Measurements from ENCODE around the gene TFDP1. TPM values are rescaled to one million over a fixed set of nuclear protein-coding genes. Genes with fewer than 3 reads are reported as not detected.

The TFDP1 gene
- total RNA-seq, 1 donor from 2014 or later, result 49.4 TPM

GRCh38 chr13:113633485-113633873, 48.9 kb downstream of the TFDP1 start:
- H3K79me2 ChIP-seq (ENCODE audit: insufficient read depth, low read length), result peaks cover 34% of the 10 kb centered on the region

GRCh38 chr13:113634279-113635047, 49.9 kb downstream of the TFDP1 start:
- no peak overlapping the region for H3K9ac ChIP-seq (ENCODE audit: low read length)
- no peak overlapping the region for H3K4me3 ChIP-seq (ENCODE audit: insufficient read depth, low read depth, low read length)

More at GRCh38 chr13:113633485-113633873, 48.9 kb downstream of the TFDP1 start:
- no peak for FAIRE-seq
- H3K9me3 ChIP-seq (ENCODE audit: insufficient read depth, low read depth, low read length), result no peaks in the 10 kb centered on the region
- Mint-ChIP-seq H3K9me3 (ENCODE audit: unreplicated experiment) (no peaks in the 10 kb centered on the region), H3K36me3 (ENCODE audit: low read depth, unreplicated experiment) (peaks cover 25% of the 10 kb centered on the region), H3K4me1 (ENCODE audit: low read depth, unreplicated experiment) (no peaks in the 10 kb centered on the region), H3K27ac (ENCODE audit: unreplicated experiment) (no peak overlapping the region), H3K27me3 (ENCODE audit: low read depth, unreplicated experiment) (no peaks in the 10 kb centered on the region), H3K4me3 (ENCODE audit: unreplicated experiment) (no peak overlapping the region)
- no peak for TF ChIP-seq EZH2 (IDR thresholded peaks at IDR 0.05; ENCODE audit: insufficient read depth, low read length)
- TF ChIP-seq CTCF (IDR thresholded peaks at IDR 0.05; ENCODE audit: insufficient read depth, low read depth, low read length), result no peak
- no peaks in the 10 kb centered on the region for H3K4me1 ChIP-seq (ENCODE audit: insufficient read depth, low read length)
- DNase-seq (ENCODE audit: low read depth), result no peak
- H3K27ac ChIP-seq (ENCODE audit: low read depth, low read length), result no peak overlapping the region
- H3K4me3 ChIP-seq (ENCODE audit: insufficient read depth, low read depth, low read length), result no peak overlapping the region
- no peak overlapping the region for H3K9ac ChIP-seq (ENCODE audit: low read length)
- H2AFZ ChIP-seq (ENCODE audit: low read depth, low read length), result no peak overlapping the region
- H4K20me1 ChIP-seq (ENCODE audit: insufficient read depth, low read length), result peaks cover 32% of the 10 kb centered on the region
- H3K27me3 ChIP-seq (ENCODE audit: insufficient read depth, low read length), result no peaks in the 10 kb centered on the region
- H3K4me2 ChIP-seq (ENCODE audit: low read length), result no peak overlapping the region
- H3K36me3 ChIP-seq (ENCODE audit: insufficient read depth, low read length), result peaks cover 35% of the 10 kb centered on the region

More at GRCh38 chr13:113634279-113635047, 49.9 kb downstream of the TFDP1 start:
- Histone ChIP-seq H3K4me2 (ENCODE audit: low read length) (no peak overlapping the region), H3K79me2 (ENCODE audit: insufficient read depth, low read length) (peaks cover 24% of the 10 kb centered on the region), H3K27ac (ENCODE audit: low read depth, low read length) (no peak overlapping the region), H3K4me1 (ENCODE audit: insufficient read depth, low read length) (no peaks in the 10 kb centered on the region), H3K27me3 (ENCODE audit: insufficient read depth, low read length) (no peaks in the 10 kb centered on the region), H3K9me3 (ENCODE audit: insufficient read depth, low read depth, low read length) (no peaks in the 10 kb centered on the region), H3K36me3 (ENCODE audit: insufficient read depth, low read length) (peaks cover 45% of the 10 kb centered on the region), H2AFZ (ENCODE audit: low read depth, low read length) (no peak overlapping the region), H4K20me1 (ENCODE audit: insufficient read depth, low read length) (peaks cover 22% of the 10 kb centered on the region)
- TF ChIP-seq EZH2 (IDR thresholded peaks at IDR 0.05; ENCODE audit: insufficient read depth, low read length) (no peak), CTCF (IDR thresholded peaks at IDR 0.05; ENCODE audit: insufficient read depth, low read depth, low read length) (no peak)
- Mint-ChIP-seq H3K36me3 (ENCODE audit: low read depth, unreplicated experiment) (peaks cover 23% of the 10 kb centered on the region), H3K27me3 (ENCODE audit: low read depth, unreplicated experiment) (no peaks in the 10 kb centered on the region), H3K27ac (ENCODE audit: unreplicated experiment) (no peak overlapping the region), H3K4me3 (ENCODE audit: unreplicated experiment) (no peak overlapping the region), H3K9me3 (ENCODE audit: unreplicated experiment) (no peaks in the 10 kb centered on the region), H3K4me1 (ENCODE audit: low read depth, unreplicated experiment) (no peaks in the 10 kb centered on the region)
- FAIRE-seq (no peak), DNase-seq (ENCODE audit: low read depth) (no peak)

All from astrocyte (in vitro differentiated cells and primary cell).